ENCODE results near the gene CEP57.
"Not testable (repeated sequence)": the region's sequence is repeated elsewhere in the genome, so short reads cannot be mapped to it uniquely, and the experiment has no call there.

The CEP57 gene

DNA sequence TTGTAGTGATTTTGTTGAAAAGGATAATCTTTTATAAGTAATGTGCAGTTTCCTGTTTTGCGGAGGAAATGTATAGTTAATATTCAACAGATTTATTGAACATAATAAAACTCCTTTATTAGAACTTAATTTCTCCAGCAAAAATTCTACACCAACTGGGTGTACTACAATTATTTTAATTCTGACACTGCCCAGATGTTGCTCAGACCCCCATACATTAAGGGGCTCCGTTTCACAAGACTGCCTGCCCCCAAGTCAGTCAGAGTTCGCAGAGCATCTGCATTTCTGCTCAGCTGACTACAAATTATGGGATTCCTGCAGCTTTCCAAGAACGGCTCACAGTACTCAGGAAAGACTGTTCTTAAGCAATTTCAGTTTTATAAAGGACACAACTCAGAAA, 6.2 kb downstream of the CEP57 start:
- no peak for DNase-seq (ENCODE audit: low read depth in 2 of 2)

DNA sequence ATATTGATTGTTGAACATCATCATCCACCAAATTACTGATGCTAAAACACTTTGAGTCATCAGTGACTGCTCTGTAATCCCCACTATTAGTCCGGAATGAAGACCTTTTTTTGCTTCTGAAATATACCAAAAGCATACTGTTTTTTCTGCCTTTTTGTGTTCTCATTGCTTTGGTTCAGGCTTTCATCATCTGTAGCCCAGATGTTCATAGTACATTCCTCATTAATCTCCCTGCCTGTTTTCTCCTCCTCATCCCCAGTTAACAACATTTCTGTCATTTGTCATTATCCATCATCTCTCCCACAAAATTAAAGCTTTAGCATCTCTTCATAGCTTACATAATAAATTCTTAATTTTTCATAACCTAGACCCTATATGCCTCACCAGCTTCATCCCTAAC, 9.2 kb downstream of the CEP57 start:
- no peak for DNase-seq (ENCODE audit: low read depth in 2 of 2)

DNA sequence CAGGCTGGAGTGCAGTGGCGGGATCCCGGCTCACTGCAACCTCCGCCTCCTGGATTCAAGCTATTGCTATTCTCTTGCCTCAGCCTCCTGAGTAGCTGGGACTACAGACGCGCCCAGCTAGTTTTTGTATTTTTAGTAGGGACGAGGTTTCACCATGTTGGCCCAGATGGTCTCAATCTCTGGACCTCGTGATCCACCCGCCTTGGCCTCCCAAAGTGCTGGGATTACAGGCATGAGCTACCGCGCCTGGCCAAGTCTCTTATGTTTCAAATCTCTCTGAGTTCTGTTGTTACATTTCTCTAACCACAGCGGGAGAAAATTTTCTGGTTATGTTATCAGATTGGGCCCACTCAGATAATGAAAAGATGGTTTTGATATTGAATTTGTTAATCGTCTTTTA, 10.1 kb downstream of the CEP57 start:
- DNase-seq (ENCODE audit: low read depth in 2 of 2), result no peak

DNA sequence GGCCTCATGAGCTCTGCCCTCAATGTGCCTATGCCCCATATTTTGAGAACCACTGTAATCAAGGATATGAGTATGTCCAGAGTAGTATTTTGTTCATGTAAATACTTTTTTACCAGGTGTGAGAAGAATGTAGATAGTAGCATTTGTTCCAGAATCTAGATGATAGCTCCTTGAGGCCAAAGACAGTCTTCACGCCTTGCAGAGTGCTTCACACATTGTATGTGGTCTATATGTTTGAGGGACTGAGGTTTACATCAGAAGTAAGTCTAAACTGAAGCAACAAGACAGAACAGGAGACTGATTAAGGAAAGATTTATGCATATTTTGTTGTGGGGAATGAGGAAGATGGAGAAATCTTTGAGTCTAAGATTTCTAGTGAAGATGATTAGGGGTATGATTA, 12.5 kb downstream of the CEP57 start:
- DNase-seq (ENCODE audit: low read depth in 2 of 2), result no peak

DNA sequence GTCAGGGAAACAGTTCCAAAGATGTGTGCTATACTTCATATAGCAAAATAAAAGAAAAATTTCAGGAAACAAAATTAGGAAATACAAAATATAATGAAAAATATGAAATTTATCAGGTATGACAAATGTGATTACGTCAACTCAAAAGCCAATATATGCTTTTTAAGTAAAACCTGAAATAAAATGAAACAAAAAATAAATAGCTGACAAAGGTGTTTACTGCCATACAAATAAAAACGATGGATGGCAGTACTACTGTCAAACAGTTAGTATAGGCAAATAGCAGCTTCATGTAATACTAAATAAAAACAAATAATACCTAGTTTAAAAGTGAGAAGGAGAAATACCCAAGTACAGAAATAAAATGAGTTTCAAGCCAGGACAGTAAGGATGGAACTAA, 13.7 kb downstream of the CEP57 start:
- no peak for DNase-seq (ENCODE audit: low read depth in 2 of 2)

DNA sequence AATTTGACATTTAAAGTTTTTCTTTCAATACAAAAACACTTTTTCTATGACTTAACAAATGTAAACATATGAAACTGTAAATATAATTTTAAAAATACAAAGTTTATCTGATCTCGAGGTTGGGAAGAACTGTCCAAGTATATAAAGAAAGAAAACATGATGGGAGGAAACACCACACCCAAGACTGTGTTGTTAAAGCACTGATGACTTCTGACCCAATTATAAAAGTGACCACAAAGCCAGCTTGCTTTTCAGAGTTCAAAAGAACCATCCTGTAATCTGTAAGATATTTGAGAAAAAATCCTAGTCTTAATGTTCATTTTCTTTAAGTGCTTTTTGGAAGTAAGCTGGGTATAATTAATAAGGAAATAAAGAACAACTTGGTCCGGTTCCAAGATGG, 15.6 kb downstream of the CEP57 start:
- no peak for DNase-seq (ENCODE audit: low read depth in 2 of 2)

DNA sequence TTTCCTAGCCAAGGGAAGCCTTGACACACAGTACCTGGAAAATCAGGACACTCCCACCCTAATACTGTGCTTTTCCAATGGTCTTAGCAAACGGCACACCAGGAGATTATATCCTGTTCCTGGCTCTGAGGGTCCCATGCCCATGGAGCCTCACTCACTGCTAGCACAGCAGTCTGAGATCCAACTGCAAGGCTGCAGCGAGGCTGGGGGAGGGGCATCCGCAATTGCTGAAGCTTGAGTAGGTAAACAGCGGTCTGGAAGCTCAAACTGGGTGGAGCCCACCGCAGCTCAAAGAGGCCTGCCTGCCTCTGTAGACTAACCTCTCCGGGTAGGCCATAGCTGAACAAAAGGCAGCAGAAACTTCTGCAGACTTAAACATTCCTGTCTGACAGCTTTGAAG, 16.2 kb downstream of the CEP57 start:
- not testable (repeated sequence) for DNase-seq (ENCODE audit: low read depth in 2 of 2)

DNA sequence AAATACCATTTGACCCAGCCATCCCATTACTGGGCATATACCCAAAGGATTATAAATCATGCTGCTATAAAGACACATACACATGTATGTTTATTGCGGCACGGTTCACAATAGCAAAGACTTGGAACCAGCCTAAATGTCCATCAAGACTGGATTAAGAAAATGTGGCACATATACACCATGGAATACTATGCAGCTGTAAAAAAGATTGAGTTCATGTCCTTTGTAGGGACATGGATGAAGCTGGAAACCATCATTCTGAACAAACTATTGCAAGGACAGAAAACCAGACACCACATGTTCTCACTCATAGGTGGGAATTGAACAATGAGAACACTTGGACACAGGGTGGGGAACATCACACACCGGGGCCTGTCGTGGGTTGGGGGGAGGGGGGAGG, 20.8 kb downstream of the CEP57 start:
- not testable (repeated sequence) for DNase-seq (ENCODE audit: low read depth in 2 of 2)

DNA sequence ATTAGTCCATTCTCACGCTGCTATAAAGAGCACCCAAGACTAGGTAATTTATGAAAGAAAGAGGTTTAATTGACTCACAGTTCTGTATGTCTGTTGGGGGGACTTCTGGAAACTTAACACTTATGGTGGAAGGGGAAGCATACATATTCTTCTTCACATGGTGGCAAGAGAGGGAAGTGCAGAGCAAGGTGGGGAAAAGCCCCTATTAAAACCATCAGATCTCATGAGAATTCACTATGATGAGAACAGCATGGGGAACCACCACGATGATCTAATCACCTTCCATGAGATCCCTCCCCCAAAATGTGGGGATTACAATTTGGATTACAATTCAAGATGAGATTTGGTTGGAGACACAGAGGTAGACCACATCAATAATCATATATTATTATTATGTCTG, 25.7 kb downstream of the CEP57 start:
- DNase-seq (ENCODE audit: low read depth in 2 of 2), result no peak

DNA sequence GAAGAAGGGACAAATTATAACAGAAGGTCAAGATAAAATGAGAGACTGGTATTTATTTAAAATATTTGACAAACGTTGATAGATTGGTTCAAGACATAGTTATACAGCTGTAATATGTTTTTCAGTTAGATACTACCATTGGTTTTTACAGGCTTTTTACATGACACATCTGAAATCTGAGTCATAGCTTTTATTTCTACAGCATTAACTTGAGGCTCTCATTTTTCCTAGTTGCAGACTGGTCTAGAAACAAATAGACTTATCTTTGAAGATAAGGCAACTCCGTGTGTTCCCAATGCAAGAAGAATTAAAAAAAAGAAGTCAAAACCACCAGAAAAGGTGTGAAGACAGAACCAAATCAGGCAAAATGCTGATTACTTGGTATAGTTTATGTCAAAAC, 31.3 kb downstream of the CEP57 start:
- no peak for DNase-seq (ENCODE audit: low read depth in 2 of 2)

DNA sequence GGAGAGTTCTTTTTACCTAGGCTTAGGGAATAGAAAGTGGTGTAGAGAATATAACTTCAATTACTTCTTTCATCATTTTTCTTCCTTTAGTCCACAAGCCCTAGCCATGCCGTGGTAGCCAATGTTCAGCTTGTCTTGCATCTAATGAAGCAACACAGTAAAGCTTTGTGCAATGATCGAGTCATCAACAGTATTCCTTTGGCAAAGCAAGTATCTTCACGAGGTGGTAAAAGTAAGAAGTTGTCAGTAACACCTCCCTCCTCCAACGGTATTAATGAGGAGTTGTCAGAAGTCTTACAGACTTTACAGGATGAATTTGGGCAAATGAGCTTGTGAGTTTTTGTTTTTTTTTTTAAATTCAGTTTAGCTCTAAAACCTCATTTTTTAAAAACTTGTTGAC, 37.4 kb downstream of the CEP57 start:
- DNase-seq (ENCODE audit: low read depth in 2 of 2), result no peak

DNA sequence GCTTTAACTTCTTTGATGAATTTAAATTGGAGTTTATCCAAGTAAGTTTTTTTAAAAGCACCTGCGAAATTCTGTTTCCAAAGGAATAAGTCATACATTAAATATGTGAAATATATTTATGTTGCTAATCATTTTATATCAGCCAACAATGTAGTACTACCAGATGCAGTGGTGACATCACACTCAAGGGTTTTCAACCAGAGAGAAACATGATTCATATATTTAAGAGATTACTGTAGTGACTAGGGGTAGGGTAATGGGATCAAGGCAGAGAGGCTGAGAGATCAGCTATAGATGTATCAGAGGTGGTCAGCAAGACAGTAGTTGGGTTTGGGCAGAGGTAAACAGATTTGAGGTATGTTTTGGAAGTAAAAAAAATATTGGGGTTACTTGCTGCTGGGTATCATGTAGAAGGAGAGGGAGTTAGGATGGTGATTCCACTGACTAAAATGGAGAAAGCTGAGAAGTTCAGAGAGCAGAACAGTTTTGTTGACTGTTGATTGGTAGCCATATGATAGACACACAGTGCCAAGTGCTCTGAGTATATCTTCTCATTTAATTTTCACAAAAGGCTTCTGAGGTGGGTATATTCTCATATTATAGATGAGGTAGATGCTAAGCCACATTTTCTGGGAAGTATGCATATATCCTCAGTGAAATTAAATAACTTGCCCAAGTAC, 39.4 kb downstream of the CEP57 start:
- DNase-seq (ENCODE audit: low read depth in 2 of 2), result no peak

DNA sequence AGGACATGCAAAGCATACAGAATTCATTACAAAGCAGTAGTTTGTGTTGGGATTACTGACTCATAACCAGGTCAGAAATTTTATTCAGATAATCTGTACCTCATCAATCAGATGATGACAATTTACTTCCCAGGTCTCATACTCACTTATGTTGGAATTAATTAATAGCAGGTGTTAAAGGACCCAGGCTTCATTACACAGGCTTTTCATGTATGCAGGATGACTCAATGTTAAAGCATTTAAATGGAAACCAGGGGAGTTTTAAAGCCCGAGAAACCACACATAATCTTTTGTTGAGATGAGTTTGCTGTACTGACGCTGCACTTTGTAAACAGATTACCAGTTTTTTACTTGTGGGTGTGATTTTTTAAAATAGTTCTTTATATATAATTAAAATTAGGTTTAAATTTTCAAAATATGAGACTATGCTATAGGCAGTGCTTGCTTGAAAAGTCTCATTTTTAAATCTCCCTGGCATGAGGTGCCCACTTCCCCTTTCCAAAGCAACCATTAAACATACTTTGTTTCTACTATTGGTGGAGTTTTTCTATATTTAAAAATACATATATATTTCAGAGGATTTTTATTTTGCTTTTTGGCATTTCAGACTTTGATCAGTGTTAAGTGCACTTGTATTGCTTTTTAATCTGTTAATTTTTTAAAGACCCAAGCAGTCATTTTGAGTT, 41.0 kb downstream of the CEP57 start:
- no peak for DNase-seq (ENCODE audit: low read depth in 2 of 2)

DNA sequence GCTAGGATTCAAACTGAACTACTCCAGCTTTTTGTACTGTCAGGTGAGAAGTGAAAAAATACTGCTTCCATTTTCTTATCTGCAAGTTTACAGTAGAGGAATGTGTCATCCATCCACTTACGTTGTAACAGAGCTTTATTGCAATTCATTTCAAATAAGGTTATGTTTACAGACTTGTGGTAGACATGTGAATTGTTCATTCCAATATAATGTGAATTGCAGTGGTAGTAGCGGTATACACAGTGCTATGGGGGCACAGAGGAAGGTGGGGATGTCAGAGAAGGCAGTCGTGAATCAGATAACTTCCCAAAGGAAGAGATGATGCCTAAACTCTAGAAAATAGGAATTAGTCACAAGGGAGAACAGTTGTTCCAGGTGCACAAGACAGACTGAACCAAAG, 42.5 kb downstream of the CEP57 start:
- DNase-seq (ENCODE audit: low read depth in 2 of 2), result no peak

DNA sequence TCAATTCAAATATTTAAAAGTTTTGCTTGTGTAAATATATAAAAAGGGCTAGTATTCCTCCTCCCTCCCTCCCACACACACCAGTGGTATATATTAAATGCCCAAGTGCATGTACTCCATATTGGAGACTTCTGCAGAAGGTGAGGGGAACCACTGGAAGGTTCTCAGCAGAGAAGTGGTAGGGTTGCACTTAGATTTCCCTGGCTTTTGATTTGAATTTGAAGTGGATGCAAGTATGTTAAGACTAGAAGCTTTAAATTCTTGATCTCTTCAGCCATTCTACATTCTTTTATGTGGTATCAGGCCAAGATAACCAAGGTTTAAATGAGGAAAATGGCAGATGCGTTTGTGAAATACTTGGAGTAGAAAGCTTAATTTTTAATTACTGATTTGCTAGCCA, 43.1 kb downstream of the CEP57 start:
- no peak for DNase-seq (ENCODE audit: low read depth in 2 of 2)

DNA sequence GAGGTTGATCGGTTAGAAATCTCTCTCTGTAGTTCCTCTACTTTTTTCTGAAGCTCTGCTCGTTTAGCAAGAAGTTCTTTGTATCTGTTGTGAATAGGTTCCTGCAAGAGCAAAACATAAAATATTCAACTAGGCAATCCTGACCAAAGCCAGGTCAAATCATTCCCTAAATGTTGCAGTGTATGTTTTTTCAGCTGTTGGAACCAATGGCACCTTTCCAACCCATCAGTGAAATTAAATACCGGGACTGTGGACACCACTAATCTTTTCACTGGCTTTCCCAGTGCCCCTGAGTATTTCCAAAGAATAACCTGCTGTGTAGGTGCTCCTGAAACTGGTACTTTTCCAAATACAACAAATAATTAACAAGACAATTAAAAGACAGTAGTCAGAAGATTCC, 45.1 kb downstream of the CEP57 start:
- DNase-seq (ENCODE audit: low read depth in 2 of 2), result no peak

DNA sequence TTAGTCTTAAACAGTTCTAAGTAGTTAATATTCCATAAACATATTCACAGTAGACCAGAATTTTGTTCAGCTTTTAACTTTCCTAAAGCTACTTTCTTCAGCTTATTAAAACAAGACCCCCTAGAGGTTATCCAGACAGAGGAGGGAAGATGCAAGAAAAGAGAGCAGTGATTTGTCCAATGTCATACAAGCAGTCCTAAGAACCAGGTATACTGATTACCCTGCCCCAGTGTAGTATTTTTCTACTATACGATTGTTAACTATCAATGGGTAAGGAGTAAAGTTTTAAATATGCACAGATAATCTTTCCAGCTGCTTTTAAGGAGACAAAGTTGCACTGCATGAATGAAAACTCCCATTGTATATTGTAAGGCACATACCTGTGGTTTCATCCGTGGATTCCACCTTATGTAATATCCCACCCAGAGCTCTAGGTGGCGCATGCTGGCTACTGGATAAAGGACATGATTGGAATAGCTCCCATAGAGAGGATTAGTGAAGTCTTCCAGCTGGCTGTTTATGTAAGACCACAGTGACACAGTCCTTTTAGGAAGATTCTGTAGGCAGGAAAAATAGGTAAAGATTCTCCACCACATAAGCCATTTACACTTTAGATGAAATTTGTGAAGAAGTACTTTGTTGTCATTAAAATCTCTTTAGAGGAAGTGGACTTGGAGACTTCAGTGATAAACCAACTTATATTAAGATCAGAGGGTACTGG, 45.6 kb downstream of the CEP57 start:
- DNase-seq (ENCODE audit: low read depth in 2 of 2), result peak; percentile 16 to 27

DNA sequence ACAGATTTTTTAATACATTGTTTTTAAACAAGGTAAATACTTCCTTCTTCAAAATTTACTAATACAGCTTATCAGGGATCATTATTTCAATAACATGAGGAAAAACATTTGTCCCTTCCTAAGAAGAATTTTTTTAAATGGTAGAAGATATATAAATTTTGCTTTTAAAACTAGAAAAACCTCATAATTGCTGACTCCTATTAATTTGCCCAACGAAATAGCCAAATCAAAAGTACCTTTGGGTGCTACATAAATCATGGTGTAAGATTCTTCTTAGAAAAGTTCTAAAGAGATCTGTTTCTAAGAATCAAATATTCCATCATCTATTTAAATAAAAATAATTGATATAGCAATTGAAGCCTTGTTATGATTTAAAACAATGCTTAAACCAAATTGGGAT, 54.9 kb downstream of the CEP57 start:
- DNase-seq (ENCODE audit: low read depth in 2 of 2), result no peak

DNA sequence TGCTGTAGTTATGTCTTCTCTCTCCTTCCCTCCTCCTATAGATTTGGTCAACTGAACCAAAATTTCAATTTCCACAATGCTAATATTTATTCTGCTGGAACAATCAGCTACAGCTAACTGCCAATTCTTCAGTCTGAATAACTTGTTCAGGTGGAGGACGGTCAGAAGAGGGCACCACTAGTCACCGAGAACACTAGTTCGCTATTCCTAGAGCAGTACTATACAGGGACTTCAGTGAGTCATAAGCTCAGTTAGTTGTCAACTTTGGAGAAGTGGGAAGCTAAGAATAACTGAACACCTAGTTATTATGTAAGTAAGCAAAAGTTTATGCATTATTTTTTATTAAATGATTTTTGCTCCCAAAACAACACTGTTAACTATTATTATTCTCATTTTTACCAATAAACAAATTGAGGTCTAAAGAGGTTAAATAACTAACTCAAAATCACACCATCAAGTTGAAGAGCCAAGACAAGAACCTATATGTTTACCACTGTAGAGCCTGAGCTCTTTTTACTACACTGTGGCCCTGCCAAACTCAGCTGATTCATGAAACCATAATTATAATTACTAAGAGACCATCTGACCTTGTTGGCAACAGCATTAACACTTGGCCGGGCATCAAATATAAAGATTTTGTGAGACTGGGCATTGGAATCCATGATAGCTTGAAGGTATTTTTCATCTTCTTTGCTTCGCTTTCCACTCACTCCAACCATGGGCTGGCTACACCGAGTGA, 59.0 kb downstream of the CEP57 start:
- DNase-seq (ENCODE audit: low read depth in 2 of 2), result peak in 1 of 2 donors; percentile 7

DNA sequence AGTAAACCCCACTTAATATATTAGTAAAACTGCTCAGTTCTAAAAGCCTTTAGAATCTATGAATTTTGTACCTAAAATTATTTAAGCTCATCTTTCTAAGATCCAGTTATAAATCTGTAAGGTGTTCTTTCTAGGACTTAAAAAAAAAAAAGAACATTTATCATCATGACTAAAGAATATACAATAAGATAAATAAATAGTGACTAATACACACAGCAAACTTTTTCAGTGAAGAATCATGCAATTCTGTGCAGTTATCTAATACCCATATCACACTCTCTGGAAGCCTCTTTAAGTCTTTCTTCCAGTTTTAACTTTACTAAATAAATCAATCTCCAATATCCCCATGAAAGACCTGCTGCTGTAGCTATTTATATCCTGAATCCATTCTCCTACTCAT, 59.8 kb downstream of the CEP57 start:
- no peak for DNase-seq (ENCODE audit: low read depth in 2 of 2)

DNA sequence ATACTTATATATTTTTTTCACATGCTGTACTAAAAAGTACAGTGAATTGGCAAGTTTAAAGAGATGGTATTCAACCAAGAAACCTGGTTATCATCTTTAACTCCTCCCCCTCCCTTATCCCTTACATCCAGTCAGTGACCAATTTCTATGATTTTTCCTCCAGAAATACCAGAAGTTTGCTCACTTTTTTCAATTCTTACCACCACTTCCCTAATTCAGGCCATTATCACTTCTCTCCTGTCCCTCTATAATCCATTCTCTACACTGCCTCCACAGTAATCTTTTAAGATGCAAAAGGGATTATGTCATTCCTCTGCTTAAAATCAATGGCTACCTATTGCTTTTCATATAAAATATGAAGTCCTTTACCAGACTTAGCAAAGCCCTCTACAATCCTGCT, 62.8 kb downstream of the CEP57 start:
- no peak for DNase-seq (ENCODE audit: low read depth in 2 of 2)

DNA sequence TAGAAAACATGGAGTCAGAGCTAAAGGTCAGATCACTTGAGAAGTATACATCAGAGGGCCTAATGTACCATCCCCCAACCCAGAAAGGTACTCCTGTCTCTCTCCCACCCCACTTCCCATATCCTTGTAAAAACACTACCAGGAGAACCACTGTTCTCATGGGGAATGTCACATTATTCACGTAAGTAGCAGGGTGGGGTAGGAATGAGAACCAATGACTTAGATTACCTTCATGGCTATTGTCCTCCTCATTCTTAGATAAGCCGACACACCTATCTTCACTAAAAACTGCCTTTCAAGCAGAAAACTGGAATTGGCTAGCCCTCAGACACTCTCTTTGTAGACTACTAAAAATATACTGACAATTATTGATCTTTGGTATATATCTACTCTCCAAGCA, 63.6 kb downstream of the CEP57 start:
- DNase-seq (ENCODE audit: low read depth in 2 of 2), result no peak
